CD4-positive, alpha-beta T cell treated with Interferon gamma for 1 hour (primary cell): ENCODE results near the gene RGS12.
A peak's percentile ranks its signal among the peaks of the same experiment; 100 is the strongest.
"Not testable (repeated sequence)": the region's sequence is repeated elsewhere in the genome, so short reads cannot be mapped to it uniquely, and the experiment has no call there.

Experiments
- DNase-seq: peaks from one replicate; pipeline ENCODE4 v3.0.0-alpha.2; 2020

Gene RGS12

GRCh38 chr4:3297066-3297859, 4.4 kb downstream of the RGS12 start:
- DNase-seq = no peak

- no peak for DNase-seq
Measured at GRCh38 chr4:3299122-3299975, 6.5 kb downstream of the RGS12 start.

GRCh38 chr4:3299976-3300671, 7.3 kb downstream of the RGS12 start:
- no peak for DNase-seq

DNA sequence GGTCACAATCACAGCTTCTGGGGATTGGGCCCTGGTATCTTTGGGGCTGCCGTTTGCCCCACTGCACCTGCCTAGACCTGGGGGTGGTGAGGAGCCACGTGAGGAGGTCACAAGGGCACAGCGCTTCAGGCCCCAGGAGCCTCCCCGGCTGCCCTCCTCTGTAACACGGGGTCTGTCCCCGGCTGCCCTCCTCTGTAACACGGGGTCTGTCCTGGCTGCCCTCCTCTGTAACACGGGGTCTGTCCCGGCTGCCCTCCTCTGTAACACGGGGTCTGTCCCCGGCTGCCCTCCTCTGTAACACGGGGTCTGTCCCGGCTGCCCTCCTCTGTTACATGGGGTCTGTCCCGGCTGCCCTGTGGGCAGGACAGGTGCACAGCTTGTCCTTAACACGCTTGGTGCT, 8.1 kb downstream of the RGS12 start:
- not testable (repeated sequence) for DNase-seq

DNA sequence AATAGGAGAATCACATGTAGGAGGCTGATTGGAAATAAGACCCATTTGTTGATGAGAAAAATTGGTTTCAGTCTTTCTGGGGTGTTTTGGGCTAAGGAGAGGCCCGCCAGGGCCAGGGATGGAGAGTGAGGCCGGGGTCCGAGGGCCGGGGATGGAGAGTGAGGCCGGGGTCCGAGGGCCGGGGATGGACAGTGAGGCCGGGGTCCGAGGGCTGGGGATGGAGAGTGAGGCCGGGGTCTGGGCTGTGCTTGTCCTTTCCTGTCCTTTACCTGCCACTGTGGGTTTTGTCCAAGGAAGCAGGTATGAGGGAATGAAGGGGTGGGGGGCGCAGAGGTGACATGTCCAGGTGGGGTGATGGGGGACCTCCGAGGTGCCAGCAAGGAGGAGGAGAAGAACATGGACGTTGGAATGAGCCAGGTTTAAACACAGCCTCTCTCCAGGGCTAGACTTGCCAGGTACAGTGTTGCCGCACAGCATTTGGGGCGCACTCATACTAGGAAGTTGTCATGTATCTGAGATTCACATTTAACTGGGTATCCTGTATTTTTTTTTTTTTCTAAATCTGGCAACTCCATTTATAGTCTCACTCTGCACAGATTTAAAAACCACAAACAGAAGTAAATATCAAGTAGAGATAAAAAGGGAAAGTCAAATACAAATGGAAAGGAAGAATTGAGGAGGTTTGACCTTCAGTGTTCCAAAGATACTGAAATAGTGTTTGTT, 8.8 kb downstream of the RGS12 start:
- DNase-seq = no peak

GRCh38 chr4:3302173-3302785, 9.5 kb downstream of the RGS12 start:
- DNase-seq = peak; percentile 86

- DNase-seq = no peak
Measured at GRCh38 chr4:3302786-3303564, 10.2 kb downstream of the RGS12 start.

DNA sequence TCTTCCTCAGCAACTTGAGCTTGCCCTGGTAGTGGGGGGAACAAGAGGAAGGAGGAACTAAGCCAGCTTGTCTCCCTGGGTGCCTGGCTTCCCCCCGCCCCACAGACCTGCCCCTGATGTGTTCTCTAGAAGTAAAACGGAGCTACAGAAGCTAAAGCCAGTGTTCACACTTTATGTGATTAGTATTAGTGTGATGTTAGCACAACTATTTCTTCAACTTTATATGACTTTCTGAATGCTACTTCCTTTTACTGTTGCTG, 10.7 kb downstream of the RGS12 start:
- no peak for DNase-seq

DNA sequence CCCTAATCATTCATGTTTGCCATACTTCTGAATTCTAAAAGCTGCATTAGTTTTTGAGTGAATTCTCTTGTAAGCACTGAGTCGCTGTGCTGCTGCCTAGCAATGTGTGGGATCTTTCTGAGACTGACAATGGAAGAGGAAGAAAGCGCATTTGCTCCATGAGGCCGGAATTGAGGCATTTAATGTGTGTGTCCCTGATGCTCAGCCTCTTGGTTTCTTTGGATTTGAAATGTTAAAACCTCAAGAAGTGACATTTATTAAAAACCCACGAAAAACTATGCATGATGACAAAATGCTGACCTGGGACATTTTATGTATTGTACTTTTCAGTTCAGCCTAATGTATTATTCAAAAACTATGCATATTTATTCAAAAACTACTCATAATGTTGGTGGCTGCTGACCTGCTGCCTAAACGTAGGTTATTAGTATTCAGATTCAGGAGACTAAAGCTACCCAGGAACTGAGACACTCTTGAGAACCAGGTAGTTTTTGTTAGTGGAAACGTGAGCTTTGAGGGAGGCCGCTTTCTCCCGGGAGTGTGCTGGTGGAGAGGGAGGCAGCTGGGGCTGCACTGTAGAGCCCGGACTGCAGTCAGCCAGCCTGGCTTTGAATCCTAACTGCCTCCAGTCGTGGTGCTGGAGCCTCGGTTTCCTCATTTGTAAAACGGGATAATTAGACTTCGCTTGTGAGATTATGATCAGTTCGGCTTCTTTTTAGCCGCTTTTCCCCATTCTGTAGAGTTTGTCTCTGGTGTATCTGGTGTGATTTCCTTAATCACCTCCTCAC, 11.3 kb downstream of the RGS12 start:
- DNase-seq = no peak

- no peak for DNase-seq
Measured at GRCh38 chr4:3304831-3305609, 12.2 kb downstream of the RGS12 start.

DNA sequence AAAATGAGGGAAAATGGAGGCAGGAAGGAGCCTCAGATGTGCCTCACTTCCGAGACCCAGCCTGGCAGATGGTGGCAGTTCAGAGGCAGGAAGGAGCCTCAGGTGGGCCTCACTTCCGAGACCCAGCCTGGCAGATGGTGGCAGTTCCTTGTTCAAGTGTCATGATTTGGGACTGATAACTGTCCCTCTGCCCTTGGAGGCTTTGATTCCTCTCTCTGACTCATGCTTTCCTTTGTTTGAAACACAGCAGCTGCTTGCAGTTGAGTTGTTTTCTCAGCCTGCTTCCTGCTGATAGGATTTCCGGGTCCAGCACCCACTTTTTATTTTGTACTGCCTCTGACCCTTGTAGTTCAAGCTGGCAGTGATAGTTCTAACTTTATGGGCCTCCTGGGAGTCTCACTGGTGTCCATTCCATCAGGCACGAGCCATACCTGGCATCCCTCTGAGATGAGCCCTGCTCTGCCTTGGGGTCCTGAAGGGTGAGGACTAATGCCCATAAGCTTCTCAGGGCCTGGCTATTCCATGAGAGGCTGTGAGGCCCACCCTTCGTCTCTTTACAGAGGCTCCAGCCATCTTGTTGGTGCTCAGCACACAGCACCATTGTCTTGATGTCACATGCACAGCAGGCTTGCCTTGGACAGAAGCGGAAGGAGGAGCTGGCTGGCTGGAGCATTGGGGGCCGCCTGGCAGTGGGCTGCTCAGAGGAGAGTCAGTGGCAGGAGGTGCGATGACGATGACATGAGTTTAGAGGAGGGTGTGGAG, 13.0 kb downstream of the RGS12 start:
- no peak for DNase-seq

DNA sequence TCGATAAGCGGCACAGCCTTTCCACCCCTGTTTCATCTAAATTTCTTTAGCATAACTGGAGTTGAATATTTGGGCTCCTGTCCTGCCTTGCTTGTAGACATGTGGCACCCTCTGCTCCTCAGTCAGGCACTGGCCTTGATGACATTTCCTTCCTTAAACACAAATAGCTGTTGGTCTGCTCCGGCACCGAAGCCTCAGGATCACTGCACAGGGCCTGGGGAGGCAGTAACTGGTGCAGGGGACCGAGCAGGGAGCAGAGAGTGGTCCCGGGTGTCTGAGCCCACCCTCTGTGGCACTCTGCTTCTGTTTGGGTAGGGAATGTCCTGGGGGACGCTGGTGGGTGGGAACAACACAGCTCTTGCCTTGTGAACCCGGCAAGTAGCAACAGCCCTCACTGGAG, 13.6 kb downstream of the RGS12 start:
- DNase-seq = no peak

- no peak for DNase-seq
Measured at GRCh38 chr4:3307060-3307459, 14.2 kb downstream of the RGS12 start.

GRCh38 chr4:3307486-3307885, 14.7 kb downstream of the RGS12 start:
- DNase-seq = no peak

DNA sequence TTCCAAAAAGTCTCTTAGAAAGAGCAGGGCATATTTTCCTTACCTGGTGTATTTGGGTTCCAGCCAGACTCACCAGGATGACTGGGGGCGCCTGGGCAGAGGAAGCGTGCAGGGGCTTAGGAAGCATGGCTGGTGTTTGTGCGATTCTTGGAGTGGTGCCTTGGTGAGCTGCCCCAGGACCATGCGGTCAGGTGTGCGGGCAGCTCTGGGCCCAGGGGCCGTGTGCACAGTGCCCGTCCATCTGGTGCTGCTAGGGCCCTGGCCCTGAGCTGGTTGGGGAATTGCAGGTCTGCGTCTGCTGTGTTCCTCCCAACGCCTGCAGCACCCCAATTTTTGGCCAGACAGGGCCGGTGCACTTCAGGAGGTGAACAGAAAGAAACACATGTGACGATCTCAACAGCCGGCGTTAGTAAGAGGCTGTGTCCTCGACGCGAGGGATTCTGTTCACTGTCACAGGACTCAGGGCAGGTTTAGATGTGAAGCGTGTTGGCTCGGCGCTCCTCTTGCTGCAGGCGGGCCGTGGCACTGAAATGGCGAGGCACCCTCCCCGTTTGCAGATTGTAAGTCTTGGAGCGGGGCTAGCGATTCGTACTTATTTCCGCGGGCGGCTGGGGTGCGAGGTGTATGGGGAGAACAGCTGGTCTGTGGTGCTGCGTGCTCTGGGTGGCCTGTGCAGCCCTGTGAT, 15.2 kb downstream of the RGS12 start:
- DNase-seq = no peak

- no peak for DNase-seq
Measured at GRCh38 chr4:3308691-3309090, 15.9 kb downstream of the RGS12 start.

DNA sequence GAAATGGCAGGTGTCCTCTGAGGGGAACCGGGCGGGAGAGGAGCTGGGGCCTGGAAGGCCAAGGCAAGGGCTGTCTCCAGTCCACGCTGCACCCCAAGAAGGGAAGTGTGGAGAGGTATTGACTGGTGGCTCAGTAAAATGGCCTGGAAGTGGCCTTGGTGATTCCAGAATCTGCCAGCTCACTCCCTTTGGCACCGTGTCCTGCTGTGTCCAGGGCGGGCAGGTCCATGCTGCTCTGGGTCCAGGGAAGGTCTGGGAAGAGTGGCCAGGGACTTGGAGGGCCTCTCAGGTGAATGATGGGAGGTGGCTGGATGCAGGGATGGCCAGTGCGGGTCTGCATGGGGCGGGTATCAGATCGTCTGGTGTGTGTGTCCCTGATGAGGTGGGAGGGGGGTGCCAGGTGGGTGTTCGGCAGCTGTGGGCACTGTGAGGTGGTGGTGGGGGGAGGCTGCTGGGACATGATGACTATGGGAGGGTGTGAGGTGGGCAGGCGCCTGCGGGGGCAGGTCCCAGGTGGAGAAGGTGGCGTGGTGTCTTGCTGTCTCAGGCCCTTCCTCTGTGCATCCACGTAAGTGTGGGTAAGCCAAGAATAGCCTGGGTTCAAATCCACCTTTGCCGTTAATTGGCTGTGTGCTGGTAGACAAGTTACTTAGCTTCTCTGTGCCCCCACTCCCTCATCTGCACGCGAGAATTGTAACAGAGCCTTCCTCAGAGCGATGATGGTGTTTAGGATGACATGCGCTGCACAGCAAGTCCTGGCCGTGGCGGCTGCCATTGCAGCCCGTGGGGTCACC, 17.7 kb downstream of the RGS12 start:
- DNase-seq = no peak

DNA sequence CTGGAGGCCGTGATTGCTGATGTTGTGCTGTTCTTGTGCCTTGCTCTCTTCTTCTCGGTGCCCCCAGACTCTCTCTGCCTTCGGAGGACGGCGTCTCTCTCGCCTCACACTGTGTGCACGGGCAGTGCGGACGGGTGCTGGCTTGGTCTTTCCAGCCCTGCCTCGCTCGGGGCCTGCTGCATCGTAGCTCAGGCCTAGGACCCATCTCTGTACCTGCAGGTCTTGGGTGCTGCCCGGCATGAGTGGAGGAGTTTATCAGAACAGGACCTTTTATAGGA, 18.2 kb downstream of the RGS12 start:
- DNase-seq = no peak
